Measurements from ENCODE around the gene POLH. TPM values are rescaled to one million over a fixed set of nuclear protein-coding genes. Genes with fewer than 3 reads are reported as not detected.

The POLH gene
- total and polyA plus RNA-seq, 9 of the 15 experiments (the other 6 are each of a cell fraction or from before 2014, with no cell fraction given), result 5.8 to 31.6 (median 20.6) TPM

DNA sequence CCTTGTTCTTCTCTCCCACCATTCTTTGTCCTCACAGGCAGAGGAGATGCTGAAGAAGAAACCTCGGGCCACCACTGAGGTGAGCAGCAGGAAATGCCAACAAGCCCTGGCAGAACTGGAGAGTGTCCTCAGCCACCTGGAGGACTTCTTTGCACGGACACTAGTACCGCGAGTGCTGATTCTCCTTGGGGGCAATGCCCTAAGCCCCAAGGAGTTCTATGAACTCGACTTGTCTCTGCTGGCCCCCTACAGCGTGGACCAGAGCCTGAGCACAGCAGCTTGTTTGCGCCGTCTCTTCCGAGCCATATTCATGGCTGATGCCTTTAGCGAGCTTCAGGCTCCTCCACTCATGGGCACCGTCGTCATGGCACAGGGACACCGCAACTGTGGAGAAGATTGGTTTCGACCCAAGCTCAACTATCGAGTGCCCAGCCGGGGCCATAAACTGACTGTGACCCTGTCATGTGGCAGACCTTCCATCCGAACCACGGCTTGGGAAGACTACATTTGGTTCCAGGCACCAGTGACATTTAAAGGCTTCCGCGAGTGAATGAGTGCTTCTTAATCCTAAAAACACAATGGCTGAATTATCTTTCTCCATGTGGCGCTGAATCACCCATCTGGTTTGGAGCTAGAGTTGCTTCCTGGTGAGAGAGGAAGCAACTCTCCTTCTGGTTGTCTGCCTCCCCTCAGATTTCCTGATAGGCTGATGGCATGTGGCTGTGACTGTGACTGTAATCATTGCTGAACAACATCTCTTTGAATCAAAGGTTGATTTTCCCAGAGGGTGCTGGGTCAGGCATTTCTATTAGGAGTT is 64.2 kb downstream of the POLH start (continued):
- TF ChIP-seq AFF4 (CRISPR knock-in tag; IDR thresholded peaks at IDR 0.05) (no peak), DEAF1 (CRISPR knock-in tag; IDR thresholded peaks at IDR 0.05) (no peak), WHSC1 (IDR thresholded peaks at IDR 0.05; ENCODE audit: low read length) (no peak), SMAD3 (CRISPR knock-in tag; conservative IDR thresholded peaks at IDR 0.05) (no peak), THRA (IDR thresholded peaks at IDR 0.05) (no peak), PHF8 (IDR thresholded peaks at IDR 0.05; ENCODE audit: borderline replicate concordance, low read length) (no peak), ARID2 (IDR thresholded peaks at IDR 0.05) (no peak)
- TF ChIP-seq, protein P1, sequence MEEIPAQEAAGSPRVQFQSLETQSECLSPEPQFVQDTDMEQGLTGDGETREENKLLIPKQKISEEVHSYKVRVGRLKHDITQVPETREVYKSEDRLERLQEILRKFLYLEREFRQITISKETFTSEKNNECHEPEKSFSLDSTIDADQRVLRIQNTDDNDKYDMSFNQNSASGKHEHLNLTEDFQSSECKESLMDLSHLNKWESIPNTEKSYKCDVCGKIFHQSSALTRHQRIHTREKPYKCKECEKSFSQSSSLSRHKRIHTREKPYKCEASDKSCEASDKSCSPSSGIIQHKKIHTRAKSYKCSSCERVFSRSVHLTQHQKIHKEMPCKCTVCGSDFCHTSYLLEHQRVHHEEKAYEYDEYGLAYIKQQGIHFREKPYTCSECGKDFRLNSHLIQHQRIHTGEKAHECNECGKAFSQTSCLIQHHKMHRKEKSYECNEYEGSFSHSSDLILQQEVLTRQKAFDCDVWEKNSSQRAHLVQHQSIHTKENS (CRISPR knock-in tag; IDR thresholded peaks at IDR 0.05), result no peak
- TF ChIP-seq, protein P2, sequence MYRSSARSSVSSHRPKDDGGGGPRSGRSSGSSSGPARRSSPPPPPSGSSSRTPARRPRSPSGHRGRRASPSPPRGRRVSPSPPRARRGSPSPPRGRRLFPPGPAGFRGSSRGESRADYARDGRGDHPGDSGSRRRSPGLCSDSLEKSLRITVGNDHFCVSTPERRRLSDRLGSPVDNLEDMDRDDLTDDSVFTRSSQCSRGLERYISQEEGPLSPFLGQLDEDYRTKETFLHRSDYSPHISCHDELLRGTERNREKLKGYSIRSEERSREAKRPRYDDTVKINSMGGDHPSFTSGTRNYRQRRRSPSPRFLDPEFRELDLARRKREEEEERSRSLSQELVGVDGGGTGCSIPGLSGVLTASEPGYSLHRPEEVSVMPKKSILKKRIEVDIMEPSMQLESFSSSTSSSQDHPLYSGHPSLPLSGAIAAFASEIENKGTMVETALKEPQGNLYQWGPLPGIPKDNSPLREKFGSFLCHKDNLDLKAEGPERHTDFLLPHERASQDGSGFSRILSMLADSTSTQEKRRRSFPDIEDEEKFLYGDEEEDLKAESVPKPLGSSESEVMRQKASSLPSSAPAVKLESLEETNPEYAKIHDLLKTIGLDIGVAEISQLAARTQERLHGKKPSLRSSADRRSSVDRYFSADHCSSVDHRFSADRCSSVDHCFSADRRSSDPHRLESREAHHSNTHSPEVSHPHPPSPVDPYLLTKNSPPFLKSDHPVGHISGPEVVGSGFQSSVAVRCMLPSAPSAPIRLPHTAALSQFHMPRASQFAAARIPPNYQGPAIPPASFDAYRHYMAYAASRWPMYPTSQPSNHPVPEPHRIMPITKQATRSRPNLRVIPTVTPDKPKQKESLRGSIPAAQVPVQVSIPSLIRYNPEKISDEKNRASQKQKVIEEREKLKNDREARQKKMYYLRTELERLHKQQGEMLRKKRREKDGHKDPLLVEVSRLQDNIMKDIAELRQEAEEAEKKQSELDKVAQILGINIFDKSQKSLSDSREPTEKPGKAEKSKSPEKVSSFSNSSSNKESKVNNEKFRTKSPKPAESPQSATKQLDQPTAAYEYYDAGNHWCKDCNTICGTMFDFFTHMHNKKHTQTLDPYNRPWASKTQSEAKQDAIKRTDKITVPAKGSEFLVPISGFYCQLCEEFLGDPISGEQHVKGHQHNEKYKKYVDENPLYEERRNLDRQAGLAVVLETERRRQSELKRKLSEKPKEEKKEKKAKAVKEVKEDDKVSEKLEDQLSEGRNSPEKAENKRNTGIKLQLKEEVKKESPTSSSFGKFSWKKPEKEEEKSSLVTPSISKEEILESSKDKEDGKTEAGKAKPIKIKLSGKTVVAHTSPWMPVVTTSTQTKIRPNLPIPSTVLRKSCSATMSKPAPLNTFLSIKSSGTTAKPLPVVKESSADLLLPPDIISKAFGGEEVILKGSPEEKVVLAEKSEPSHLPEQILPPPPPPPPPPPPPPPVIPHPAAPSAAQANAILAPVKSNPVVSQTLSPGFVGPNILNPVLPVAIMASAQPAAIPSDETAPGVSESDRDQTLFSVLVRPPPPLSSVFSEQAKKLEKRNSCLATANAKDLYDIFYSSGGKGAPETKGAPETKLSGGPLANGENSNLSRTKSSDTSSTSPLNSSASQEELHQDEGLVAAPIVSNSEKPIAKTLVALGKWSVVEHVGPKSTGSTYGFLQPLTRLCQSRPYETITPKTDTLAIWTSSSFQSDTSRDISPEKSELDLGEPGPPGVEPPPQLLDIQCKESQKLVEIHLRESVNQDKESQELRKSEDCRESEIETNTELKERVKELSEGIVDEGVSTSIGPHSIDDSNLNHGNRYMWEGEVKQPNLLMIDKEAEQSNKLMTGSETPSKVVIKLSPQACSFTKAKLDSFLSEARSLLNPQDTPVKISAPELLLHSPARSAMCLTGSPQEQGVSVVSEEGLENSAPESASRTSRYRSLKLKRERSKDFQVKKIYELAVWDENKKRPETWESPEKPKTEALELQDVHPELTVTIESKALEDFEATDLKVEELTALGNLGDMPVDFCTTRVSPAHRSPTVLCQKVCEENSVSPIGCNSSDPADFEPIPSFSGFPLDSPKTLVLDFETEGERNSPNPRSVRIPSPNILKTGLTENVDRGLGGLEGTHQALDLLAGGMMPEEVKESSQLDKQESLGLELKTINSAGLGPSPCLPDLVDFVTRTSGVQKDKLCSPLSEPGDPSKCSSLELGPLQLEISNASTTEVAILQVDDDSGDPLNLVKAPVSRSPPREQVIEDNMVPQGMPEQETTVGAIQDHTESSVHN (IDR thresholded peaks at IDR 0.05; ENCODE audit: borderline replicate concordance in 1 of 2, low read depth in 1 of 2), result no peak
